ENCODE measurements around the gene CAPN9.

The CAPN9 gene

DNA sequence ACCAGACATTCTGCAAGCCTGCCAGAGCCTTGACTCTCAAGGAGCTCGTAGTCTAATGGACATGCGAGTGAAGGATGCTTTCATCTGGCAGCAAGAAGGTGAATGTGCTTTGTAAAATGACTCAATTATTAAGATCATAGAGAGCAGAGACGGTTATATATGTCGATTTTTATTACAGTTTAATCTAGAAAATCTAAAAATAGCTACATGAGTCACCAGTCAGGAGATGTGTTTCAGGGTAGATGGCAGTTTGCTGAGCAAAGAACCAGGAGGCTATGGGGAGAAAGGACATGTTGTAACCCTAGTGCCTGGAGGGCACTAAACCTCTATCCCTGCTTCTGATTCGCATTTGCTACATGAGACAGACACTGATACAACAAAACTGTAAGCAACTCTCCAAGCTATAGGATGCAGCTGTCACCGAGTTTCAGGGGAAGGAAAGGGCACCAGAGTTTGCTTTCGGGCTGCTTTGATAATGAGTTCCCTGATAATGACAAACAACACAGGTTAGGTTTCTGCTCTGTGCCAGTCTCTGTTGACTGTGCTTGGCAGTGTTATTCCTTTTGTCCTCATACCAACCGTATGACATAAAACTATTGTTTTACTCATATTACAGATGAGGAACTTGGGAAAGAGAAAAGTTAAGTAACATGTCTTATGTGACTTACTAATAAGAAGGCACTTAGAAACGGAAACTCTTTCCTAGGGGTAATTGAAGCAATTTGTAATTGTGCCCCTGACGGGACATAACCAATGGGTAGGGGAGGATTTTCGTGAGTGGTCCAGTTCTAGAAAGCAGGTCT is 77.9 kb downstream of the CAPN9 start:
- no peak for TF ChIP-seq EP300 (IDR thresholded peaks at IDR 0.05; ENCODE audit: borderline replicate concordance)

- TF ChIP-seq CREB1 (IDR thresholded peaks at IDR 0.05; ENCODE audit: low read depth) (no peak), TEAD4 (IDR thresholded peaks at IDR 0.05) (no peak), CEBPB (IDR thresholded peaks at IDR 0.05) (no peak), TCF12 (IDR thresholded peaks at IDR 0.05; ENCODE audit: low read depth) (no peak), YY1 (IDR thresholded peaks at IDR 0.05; ENCODE audit: low read depth) (no peak), REST (IDR thresholded peaks at IDR 0.05; ENCODE audit: low read depth) (no peak), ZBTB7A (IDR thresholded peaks at IDR 0.05; ENCODE audit: low read depth) (no peak), NFIC (IDR thresholded peaks at IDR 0.05) (no peak)
Measured at GRCh38 chr1:230825761-230826160, 78.6 kb downstream of the CAPN9 start.

DNA sequence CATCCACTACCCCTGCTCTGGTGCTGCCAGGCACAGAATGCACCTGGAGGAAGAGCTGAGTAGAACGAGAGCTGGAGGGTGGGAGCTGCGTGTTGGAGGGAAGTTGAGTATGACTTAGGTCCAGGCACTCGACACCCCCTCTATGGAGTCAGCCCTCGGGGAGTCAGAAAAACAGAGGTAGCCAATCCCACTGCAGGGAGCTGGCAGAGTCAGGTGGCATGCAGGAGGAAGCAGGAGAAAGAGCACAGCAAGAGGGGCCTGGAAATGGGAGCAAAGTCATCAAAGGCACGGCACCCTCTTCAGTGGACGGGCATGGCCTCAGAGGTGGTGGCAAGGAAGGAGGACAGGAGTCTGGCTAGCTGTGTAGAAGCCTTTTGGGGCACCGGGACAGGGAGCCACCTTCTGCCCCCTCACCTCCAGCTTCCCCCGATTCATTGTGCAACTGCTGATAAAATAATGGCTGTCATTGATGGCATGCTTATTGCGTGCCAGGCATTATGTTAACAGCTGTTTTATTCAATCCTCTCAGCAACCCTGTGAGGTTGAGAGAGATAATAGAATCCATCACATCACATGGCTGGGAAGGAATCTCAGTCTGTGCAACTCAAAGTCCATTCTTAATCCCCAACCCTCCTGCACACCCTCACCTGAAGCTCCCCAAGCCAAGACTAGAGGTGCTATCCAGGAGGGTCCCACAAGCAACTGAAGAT is 79.1 kb downstream of the CAPN9 start:
- TF ChIP-seq TAF1 (IDR thresholded peaks at IDR 0.05; ENCODE audit: low read depth) = no peak
- no peak for TF ChIP-seq TEAD4 (IDR thresholded peaks at IDR 0.05)
- TF ChIP-seq MAX (IDR thresholded peaks at IDR 0.05) = no peak

- TF ChIP-seq TEAD4 (IDR thresholded peaks at IDR 0.05) (no peak), EP300 (IDR thresholded peaks at IDR 0.05; ENCODE audit: borderline replicate concordance) (no peak), NFIC (IDR thresholded peaks at IDR 0.05) (no peak), CEBPB (IDR thresholded peaks at IDR 0.05) (no peak)
- TF ChIP-seq, protein P1, sequence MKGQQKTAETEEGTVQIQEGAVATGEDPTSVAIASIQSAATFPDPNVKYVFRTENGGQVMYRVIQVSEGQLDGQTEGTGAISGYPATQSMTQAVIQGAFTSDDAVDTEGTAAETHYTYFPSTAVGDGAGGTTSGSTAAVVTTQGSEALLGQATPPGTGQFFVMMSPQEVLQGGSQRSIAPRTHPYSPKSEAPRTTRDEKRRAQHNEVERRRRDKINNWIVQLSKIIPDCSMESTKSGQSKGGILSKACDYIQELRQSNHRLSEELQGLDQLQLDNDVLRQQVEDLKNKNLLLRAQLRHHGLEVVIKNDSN (IDR thresholded peaks at IDR 0.05) = no peak
Measured at GRCh38 chr1:230827081-230827681, 80.0 kb downstream of the CAPN9 start.

DNA sequence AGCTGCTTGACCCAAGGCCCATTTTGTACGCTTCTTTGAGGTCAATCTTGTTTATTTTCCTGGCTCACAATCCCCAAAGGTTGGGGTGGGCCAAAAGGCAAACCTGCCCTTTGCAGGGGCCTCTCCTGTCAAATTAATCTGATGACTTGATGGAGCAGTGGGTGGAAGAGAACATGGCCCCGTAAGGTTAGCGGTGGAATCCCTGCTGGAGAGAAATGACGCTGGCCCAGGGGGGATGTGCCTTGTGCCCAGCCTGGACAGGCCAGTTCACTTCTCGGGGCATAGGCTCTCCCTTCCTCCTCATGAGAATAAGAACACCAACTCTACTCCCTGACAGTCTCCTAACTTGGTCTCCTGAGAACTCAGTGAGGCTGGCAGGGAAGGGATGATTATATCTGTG is 80.6 kb downstream of the CAPN9 start:
- TF ChIP-seq YY1 (IDR thresholded peaks at IDR 0.05; ENCODE audit: low read depth) = no peak
- no peak for TF ChIP-seq EP300 (IDR thresholded peaks at IDR 0.05; ENCODE audit: borderline replicate concordance)
- TF ChIP-seq CREB1 (IDR thresholded peaks at IDR 0.05; ENCODE audit: low read depth) = no peak
- TF ChIP-seq FOXM1 (IDR thresholded peaks at IDR 0.05; ENCODE audit: borderline replicate concordance, low read depth) = no peak
- TF ChIP-seq RAD21 (IDR thresholded peaks at IDR 0.05; ENCODE audit: low read depth) = no peak
- TF ChIP-seq TAF1 (IDR thresholded peaks at IDR 0.05; ENCODE audit: low read depth) = no peak
- TF ChIP-seq TEAD4 (IDR thresholded peaks at IDR 0.05) = no peak
- TF ChIP-seq CEBPB (IDR thresholded peaks at IDR 0.05) = no peak
- TF ChIP-seq ZBTB7A (IDR thresholded peaks at IDR 0.05; ENCODE audit: low read depth) = no peak
- TF ChIP-seq, protein P1 (IDR thresholded peaks at IDR 0.05) = no peak

DNA sequence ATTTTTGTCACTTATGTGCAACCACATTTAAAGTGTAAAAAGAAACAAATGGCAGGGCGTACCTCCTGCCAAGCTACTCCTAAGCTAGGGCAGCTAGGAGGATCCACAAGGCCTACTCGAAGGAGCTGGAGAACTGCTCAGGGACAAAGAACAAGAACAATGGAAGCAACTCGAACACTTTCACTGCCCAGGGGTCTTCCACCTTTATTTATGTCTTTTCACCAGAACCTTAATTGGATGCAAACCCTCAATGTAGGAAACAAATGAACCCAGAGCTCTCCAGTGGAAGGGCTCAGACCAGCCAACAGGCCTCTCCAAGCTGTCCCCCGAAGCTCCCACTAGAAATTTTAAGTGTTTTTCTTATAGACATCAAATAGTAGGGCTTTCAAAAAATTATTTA is 81.2 kb downstream of the CAPN9 start:
- TF ChIP-seq CEBPB (IDR thresholded peaks at IDR 0.05) = no peak
- TF ChIP-seq ZBTB7A (IDR thresholded peaks at IDR 0.05; ENCODE audit: low read depth) = no peak
- TF ChIP-seq, protein P1 (IDR thresholded peaks at IDR 0.05) = no peak
- no peak for TF ChIP-seq TEAD4 (IDR thresholded peaks at IDR 0.05)
- no peak for TF ChIP-seq EP300 (IDR thresholded peaks at IDR 0.05; ENCODE audit: borderline replicate concordance)
- TF ChIP-seq REST (IDR thresholded peaks at IDR 0.05; ENCODE audit: low read depth) = no peak
- no peak for TF ChIP-seq FOXM1 (IDR thresholded peaks at IDR 0.05; ENCODE audit: borderline replicate concordance, low read depth)
- no peak for TF ChIP-seq TCF12 (IDR thresholded peaks at IDR 0.05; ENCODE audit: low read depth)
- TF ChIP-seq YY1 (IDR thresholded peaks at IDR 0.05; ENCODE audit: low read depth) = no peak
- no peak for TF ChIP-seq RAD21 (IDR thresholded peaks at IDR 0.05; ENCODE audit: low read depth)
- no peak for TF ChIP-seq CREB1 (IDR thresholded peaks at IDR 0.05; ENCODE audit: low read depth)
- no peak for TF ChIP-seq TAF1 (IDR thresholded peaks at IDR 0.05; ENCODE audit: low read depth)
- no peak for TF ChIP-seq MAX (IDR thresholded peaks at IDR 0.05)
- TF ChIP-seq NFIC (IDR thresholded peaks at IDR 0.05) = no peak
- TF ChIP-seq EGR1 (IDR thresholded peaks at IDR 0.05) = no peak

Data from Ishikawa (cell line).